Activated CD8-positive, alpha-beta T cell treated with anti-CD3 and anti-CD28 coated beads for 36 hours (primary cell): ENCODE measurements around the gene KRT14. TPM values are rescaled to one million over a fixed set of nuclear protein-coding genes. Genes with fewer than 3 reads are reported as not detected.
"Not testable (repeated sequence)": the region's sequence is repeated elsewhere in the genome, so short reads cannot be mapped to it uniquely, and the experiment has no call there.

Source experiments
- ATAC-seq: fragments of 200-7000 bp; cut with Tn5 transposase; one replicate; pipeline ENCODE4 v1.10.0; 2021; ENCODE audit warnings: mild to moderate bottlenecking, moderate library complexity
- CTCF ChIA-PET: fragments of 350-600 bp; sonication (Branson Sonifier 250); formaldehyde crosslinking; loops from one replicate; lab custom pipeline; 2021; ENCODE audit warnings: antibody characterized with exemption; lab: Charles Lee
- POLR2A ChIA-PET: fragments of 350-600 bp; sonication (Branson Sonifier 250); formaldehyde crosslinking; loops from one replicate; lab custom pipeline; 2021; ENCODE audit warnings: antibody characterized with exemption; lab: Charles Lee
- DNase-seq: peaks from one replicate; pipeline ENCODE4 v3.0.0-alpha.2; 2020
- H3K27ac Mint-ChIP-seq: one replicate; pipeline ENCODE4 v1.8.0; 2021; ENCODE audit warnings: mild to moderate bottlenecking, mixed read lengths
- H3K27me3 Mint-ChIP-seq: one replicate; pipeline ENCODE4 v1.8.0; 2021; ENCODE audit warnings: mixed read lengths
- H3K36me3 Mint-ChIP-seq: one replicate; pipeline ENCODE4 v1.8.0; 2021; ENCODE audit warnings: low read depth, mixed read lengths
- H3K4me1 Mint-ChIP-seq: one replicate; pipeline ENCODE4 v1.8.0; 2021; ENCODE audit warnings: low read depth, mixed read lengths
- H3K4me3 Mint-ChIP-seq: one replicate; pipeline ENCODE4 v1.8.0; 2021; ENCODE audit warnings: mild to moderate bottlenecking, moderate library complexity, mixed read lengths
- H3K9me3 Mint-ChIP-seq: one replicate; pipeline ENCODE4 v1.8.0; 2021; ENCODE audit warnings: mixed read lengths
- intact Hi-C: fragments of 100-400 bp; cut with micrococcal nuclease; formaldehyde crosslinking; loops from one replicate; pipeline ENCODE4 v1.10.0; 2022
- total RNA-seq, 2 experiments: library from RNA; stranded (reverse); gene quantifications; one replicate each; pipeline ENCODE4 v1.2.3, GENCODE V29; 2021
- TF ChIP-seq, protein P1 (sequence below): fragments of 200-600 bp; IDR thresholded peaks from one replicate; pipeline ENCODE4 v1.8.0; 2022; ENCODE audit warnings: antibody characterized with exemption, mild to moderate bottlenecking

The KRT14 gene
- total RNA-seq, 2 experiments from 2014 or later: not detected

DNA sequence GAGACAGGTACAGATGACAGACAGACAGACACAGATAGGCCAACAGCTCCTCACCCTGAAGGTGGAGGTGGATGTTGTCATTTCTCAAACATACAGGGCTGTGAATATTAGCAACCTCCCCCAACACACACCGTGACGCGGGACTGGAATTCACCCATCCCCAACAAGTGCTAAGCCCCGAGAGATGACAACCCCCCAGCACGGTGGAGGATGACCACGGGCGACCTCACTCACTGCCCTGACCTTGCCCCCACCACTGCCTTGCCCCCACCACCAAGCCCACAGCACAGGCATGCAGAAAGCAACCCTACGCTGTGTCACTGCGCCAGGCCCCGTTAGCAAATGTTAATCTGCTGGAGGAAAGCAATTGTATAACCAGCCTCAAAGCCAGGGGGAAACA is 42.6 kb upstream of the KRT14 start:
- CTCF ChIA-PET: interaction anchor here (0.8 kb wide), 1 partner anchor 34 kb away, joined by 3 read pairs; no protein-coding TSS in a partner anchor
- no peak for ATAC-seq

DNA sequence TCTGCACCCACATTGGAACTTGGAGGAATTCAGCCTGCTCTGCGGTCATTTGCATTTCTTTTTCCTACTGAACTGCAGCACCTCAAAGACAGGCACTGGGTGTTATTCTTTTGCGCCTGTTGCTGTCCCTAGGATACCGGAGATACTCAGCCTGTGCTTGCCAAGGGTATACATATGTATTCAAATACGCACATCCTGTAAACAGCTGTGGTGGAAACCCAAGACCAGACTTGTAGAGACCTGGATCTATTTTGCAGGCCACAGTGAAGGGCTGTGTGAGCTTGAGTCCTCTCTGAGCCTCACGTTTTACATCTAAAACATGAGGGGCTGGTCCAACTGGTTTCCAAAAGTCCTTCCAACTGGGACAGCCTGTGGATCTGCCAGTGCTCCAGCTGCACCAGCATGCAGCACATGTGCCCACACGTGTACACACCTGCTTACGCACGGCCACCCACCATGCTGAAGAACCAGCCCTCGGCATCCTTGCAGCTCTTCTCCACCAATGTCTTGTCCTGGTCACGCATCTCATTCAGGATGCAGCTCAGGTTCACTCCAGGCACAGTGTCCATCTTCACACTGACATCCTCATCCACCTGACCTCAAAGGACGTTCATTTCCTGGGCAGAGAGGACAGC is 42.0 kb upstream of the KRT14 start:
- H3K27ac Mint-ChIP-seq, POLR2A ChIA-PET: not testable (repeated sequence)
- CTCF ChIA-PET: interaction anchor here (0.8 kb wide), 1 partner anchor 34 kb away, joined by 3 read pairs; no protein-coding TSS in a partner anchor

More for the DNA sequence above, 42.6 kb upstream of the KRT14 start:
- H3K27ac Mint-ChIP-seq: no peak overlapping the region
- intact Hi-C loops: no loop called here
- no peaks in the 10 kb centered on the region for H3K27me3 Mint-ChIP-seq
- POLR2A ChIA-PET: no interaction called here
- no peaks in the 10 kb centered on the region for H3K36me3 Mint-ChIP-seq
- no peak for DNase-seq
- no peaks in the 10 kb centered on the region for H3K4me1 Mint-ChIP-seq
- TF ChIP-seq, protein P1, sequence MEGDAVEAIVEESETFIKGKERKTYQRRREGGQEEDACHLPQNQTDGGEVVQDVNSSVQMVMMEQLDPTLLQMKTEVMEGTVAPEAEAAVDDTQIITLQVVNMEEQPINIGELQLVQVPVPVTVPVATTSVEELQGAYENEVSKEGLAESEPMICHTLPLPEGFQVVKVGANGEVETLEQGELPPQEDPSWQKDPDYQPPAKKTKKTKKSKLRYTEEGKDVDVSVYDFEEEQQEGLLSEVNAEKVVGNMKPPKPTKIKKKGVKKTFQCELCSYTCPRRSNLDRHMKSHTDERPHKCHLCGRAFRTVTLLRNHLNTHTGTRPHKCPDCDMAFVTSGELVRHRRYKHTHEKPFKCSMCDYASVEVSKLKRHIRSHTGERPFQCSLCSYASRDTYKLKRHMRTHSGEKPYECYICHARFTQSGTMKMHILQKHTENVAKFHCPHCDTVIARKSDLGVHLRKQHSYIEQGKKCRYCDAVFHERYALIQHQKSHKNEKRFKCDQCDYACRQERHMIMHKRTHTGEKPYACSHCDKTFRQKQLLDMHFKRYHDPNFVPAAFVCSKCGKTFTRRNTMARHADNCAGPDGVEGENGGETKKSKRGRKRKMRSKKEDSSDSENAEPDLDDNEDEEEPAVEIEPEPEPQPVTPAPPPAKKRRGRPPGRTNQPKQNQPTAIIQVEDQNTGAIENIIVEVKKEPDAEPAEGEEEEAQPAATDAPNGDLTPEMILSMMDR: no peak
- H3K9me3 Mint-ChIP-seq: no peaks in the 10 kb centered on the region
- H3K4me3 Mint-ChIP-seq: no peak overlapping the region

DNA sequence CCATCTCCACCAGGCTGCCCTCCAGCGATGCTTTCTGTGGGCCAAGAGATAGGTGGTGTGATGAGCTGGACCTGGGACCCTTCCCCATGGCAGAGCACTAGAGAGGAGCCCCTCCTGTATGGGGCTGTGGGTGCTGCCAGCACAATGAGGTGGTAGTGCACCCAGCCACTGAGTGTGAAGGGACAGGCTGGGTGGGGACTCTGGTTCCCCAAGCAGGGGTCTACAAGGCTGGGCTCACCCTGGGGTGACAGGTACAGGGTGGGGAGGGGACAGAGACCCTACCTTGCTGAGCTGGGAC is 41.3 kb upstream of the KRT14 start:
- H3K4me3 Mint-ChIP-seq, CTCF ChIA-PET, H3K4me1 Mint-ChIP-seq, H3K27me3 Mint-ChIP-seq, ATAC-seq, DNase-seq, H3K9me3 Mint-ChIP-seq, intact Hi-C loops, H3K36me3 Mint-ChIP-seq, H3K27ac Mint-ChIP-seq: not testable (repeated sequence)
- POLR2A ChIA-PET: interaction anchor here (0.6 kb wide), 1 partner anchor 415 kb away, joined by 3 read pairs; no protein-coding TSS in a partner anchor

More for the DNA sequence above, 42.0 kb upstream of the KRT14 start:
- H3K4me1 Mint-ChIP-seq, H3K36me3 Mint-ChIP-seq, DNase-seq, H3K4me3 Mint-ChIP-seq, ATAC-seq, intact Hi-C loops, H3K27me3 Mint-ChIP-seq, H3K9me3 Mint-ChIP-seq: not testable (repeated sequence)

DNA sequence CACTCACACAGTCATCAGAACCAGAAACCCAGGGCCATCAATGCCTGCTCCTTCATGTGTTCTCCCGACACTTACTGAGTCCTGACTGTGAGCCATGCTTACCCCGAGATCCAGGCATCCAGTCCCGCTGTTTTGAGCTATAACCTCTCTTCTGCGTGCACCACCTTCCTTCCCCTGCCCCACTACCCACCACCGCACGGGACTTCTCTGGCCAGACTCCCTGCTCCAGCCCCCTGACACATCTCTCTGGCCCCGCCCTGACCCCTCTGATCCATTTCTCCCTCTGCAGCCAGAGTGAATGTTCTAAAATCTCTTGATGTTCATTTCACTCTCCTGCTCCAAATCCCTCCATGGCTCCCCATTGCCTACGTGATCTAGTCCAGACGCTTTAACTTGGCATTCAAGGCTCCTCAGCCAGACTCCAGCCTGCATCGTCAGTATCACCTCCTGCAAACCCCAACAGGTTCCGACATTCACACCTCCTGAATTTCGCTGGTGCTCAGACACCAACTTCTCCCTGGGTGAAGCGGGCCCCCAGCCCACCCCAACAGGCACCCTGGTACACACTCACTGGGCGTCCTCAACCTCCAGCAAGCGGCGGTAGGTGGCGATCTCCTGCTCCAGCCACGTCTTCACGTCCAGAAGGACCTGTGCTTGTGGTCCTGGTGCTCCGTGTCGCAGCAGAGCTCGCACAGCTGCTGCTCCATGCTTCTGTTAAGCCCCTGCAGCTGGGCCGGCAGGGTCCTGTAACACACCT is 40.8 kb upstream of the KRT14 start:
- POLR2A ChIA-PET: interaction anchor here (0.6 kb wide), 1 partner anchor 415 kb away, joined by 3 read pairs; no protein-coding TSS in a partner anchor

DNA sequence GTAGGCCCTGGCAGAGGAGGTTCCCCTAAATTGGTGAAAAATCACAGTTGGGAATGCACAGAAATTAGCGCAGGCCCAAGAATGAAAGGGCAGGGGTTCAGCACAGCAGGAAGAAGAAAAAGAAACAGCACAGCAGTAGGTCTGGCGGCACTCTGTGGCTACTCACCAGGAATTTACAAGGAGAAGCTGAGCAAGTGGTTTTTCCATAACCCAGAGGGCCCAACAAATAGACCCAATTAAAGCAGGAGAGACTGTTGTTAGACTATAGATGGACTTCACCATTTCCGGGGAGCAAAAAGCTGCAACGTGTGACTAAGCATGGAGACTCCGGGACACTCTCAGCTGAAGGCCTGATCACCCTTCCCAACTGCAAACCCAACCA is 40.2 kb upstream of the KRT14 start:
- H3K9me3 Mint-ChIP-seq, H3K4me1 Mint-ChIP-seq, H3K27ac Mint-ChIP-seq, CTCF ChIA-PET, H3K27me3 Mint-ChIP-seq, intact Hi-C loops, DNase-seq, ATAC-seq, POLR2A ChIA-PET, H3K4me3 Mint-ChIP-seq, H3K36me3 Mint-ChIP-seq: not testable (repeated sequence)

More for the DNA sequence above, 40.8 kb upstream of the KRT14 start:
- intact Hi-C loops: no loop called here
- DNase-seq (no peak), ATAC-seq (no peak)
- Mint-ChIP-seq H3K4me1 (no peaks in the 10 kb centered on the region), H3K4me3 (no peak overlapping the region), H3K9me3 (no peaks in the 10 kb centered on the region), H3K36me3 (no peaks in the 10 kb centered on the region), H3K27me3 (no peaks in the 10 kb centered on the region), H3K27ac (no peak overlapping the region)
- CTCF ChIA-PET: no interaction called here
- TF ChIP-seq, protein P1: no peak

DNA sequence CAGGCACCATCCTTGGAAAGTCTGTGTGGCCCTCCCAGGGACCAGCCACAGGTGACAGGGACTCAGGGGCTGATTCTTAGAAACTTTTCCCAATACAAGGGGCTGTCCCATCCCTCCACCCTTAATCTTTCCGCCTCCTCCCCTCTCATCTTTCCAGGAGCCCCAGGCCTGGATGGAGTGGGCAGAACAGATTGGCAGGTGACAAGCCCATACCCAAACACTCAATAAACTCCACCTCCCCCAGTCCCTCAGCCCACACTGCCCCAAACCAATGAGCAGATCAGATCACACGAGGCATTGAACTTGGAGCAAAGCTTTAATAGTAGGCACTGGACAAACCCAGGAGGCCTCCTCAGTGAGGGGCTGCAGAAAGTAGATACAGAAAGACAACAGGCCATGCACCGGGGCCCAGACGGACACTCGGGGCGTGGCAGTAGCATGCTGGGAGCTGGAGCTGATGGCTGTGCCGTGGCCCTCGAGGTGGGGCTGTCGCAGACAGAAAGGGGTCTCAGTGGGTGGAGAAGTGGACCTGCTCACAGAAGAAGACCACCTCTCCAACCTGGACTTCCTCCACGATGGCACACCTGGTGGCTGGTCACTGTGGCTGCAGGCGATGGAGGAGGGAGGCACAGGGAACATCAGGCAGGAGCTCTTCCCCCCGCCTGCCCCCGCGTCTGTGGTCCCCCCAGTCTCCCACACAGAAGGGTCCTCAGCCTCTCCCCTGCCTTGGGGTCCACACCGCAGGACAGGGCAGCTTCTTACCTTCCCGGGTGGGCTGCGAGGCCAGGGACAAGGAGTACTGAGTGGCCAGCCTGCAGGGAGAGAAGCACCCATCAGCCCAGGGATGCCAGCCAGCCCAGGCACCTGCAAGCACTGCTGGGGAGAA is 39.6 kb upstream of the KRT14 start:
- H3K27ac Mint-ChIP-seq, H3K9me3 Mint-ChIP-seq, CTCF ChIA-PET, H3K4me3 Mint-ChIP-seq, H3K27me3 Mint-ChIP-seq, H3K4me1 Mint-ChIP-seq, intact Hi-C loops, ATAC-seq, DNase-seq, H3K36me3 Mint-ChIP-seq: not testable (repeated sequence)
- POLR2A ChIA-PET: interaction anchor here (0.7 kb wide), 1 partner anchor 731 kb away, joined by 3 read pairs; no protein-coding TSS in a partner anchor
